Upper lobe of right lung (tissue), 1 donor: ENCODE measurements around the gene ADAMTS15. TPM values are rescaled to one million over a fixed set of nuclear protein-coding genes. Genes with fewer than 3 reads are reported as not detected.
"Not testable (repeated sequence)": the region's sequence is repeated elsewhere in the genome, so short reads cannot be mapped to it uniquely, and the experiment has no call there.

Source experiments
- ATAC-seq: fragments of 200-7000 bp; cut with Tn5 transposase; one replicate; pipeline ENCODE4 v1.9.1; 2020; ENCODE audit warnings: mild to moderate bottlenecking, moderate library complexity
- DNase-seq: peaks from one replicate; pipeline ENCODE4 v3.0.0-alpha.2; 2020
- H3K27ac ChIP-seq: fragments of 200-600 bp; one replicate; pipeline ENCODE4 v1.8.0; 2022
- H3K27me3 ChIP-seq: fragments of 200-600 bp; one replicate; pipeline ENCODE4 v1.8.0; 2022; ENCODE audit warnings: mild to moderate bottlenecking
- H3K36me3 ChIP-seq: fragments of 200-600 bp; one replicate; pipeline ENCODE4 v1.8.0; 2022
- H3K4me1 ChIP-seq: fragments of 200-600 bp; one replicate; pipeline ENCODE4 v1.8.0; 2022
- H3K4me3 ChIP-seq: fragments of 200-600 bp; one replicate; pipeline ENCODE4 v1.8.0; 2022; ENCODE audit warnings: mild to moderate bottlenecking
- H3K9me3 ChIP-seq: fragments of 200-600 bp; one replicate; pipeline ENCODE4 v1.8.0; 2022
- CTCF ChIP-seq: fragments of 200-600 bp; IDR thresholded peaks from one replicate; pipeline ENCODE4 v1.8.0; 2022; ENCODE audit warnings: antibody characterized with exemption
- intact Hi-C: fragments of 100-400 bp; cut with DNase I; formaldehyde crosslinking; loops from one replicate; pipeline ENCODE4 v1.11.0; 2022
- total RNA-seq: library from RNA; stranded (reverse); fragmentation: NEBNext Ultra II Directional; extraction: Animal tissue kit (Norgen Biotek cat#: 25700); gene quantifications from one replicate; pipeline ENCODE4 v1.2.1, GENCODE V29; 2021
- donor health status: DM: no; HTN: yes; CAD: no; lungs with severe emphysema.

ADAMTS15 gene
- total RNA-seq, 1 donor from 2014 or later = 8.2 TPM

- peaks cover 15% of the 10 kb centered on the region for H3K27me3 ChIP-seq
- no peaks in the 10 kb centered on the region for H3K36me3 ChIP-seq
- TF ChIP-seq CTCF = no peak
- no peak for DNase-seq
- no peak overlapping the region for H3K4me3 ChIP-seq
- H3K4me1 ChIP-seq = peaks cover 8% of the 10 kb centered on the region
- no peak overlapping the region for H3K27ac ChIP-seq
- no peak for ATAC-seq
- intact Hi-C loops = no loop called here
- H3K9me3 ChIP-seq = no peaks in the 10 kb centered on the region
Measured at GRCh38 chr11:130433357-130433756, 15.1 kb upstream of the ADAMTS15 start.

- ATAC-seq (peak; percentile 96), DNase-seq (peak; percentile 78)
- Histone ChIP-seq H3K9me3 (no peaks in the 10 kb centered on the region), H3K36me3 (no peaks in the 10 kb centered on the region), H3K4me3 (peak overlapping the region; percentile 75), H3K27ac (peak overlapping the region; percentile 62), H3K4me1 (peaks cover 8% of the 10 kb centered on the region), H3K27me3 (peaks cover 6% of the 10 kb centered on the region)
- intact Hi-C loops = no loop called here
- TF ChIP-seq CTCF = peak; percentile 77
Measured at GRCh38 chr11:130434521-130435223, 13.8 kb upstream of the ADAMTS15 start.

GRCh38 chr11:130435671-130436070, 12.8 kb upstream of the ADAMTS15 start:
- Histone ChIP-seq H3K27me3 (no peaks in the 10 kb centered on the region), H3K36me3 (no peaks in the 10 kb centered on the region), H3K4me3 (no peak overlapping the region), H3K9me3 (no peaks in the 10 kb centered on the region), H3K4me1 (peaks cover 8% of the 10 kb centered on the region), H3K27ac (no peak overlapping the region)
- DNase-seq = no peak
- intact Hi-C loops = loop anchor here (2.0 kb wide), 1 partner anchor 427 kb away; no protein-coding TSS in a partner anchor
- ATAC-seq = no peak
- TF ChIP-seq CTCF = no peak

GRCh38 chr11:130436171-130436570, 12.3 kb upstream of the ADAMTS15 start:
- intact Hi-C loops = loop anchor here (2.0 kb wide), 1 partner anchor 427 kb away; no protein-coding TSS in a partner anchor
- no peaks in the 10 kb centered on the region for H3K27me3 ChIP-seq
- peaks cover 8% of the 10 kb centered on the region for H3K4me1 ChIP-seq
- DNase-seq = no peak
- ATAC-seq = no peak
- H3K9me3 ChIP-seq = no peaks in the 10 kb centered on the region
- H3K4me3 ChIP-seq = no peak overlapping the region
- H3K36me3 ChIP-seq = no peaks in the 10 kb centered on the region
- TF ChIP-seq CTCF = no peak
- H3K27ac ChIP-seq = no peak overlapping the region

GRCh38 chr11:130437848-130438247, 10.6 kb upstream of the ADAMTS15 start:
- H3K27ac ChIP-seq = no peak overlapping the region
- ATAC-seq = no peak
- H3K9me3 ChIP-seq = no peaks in the 10 kb centered on the region
- no peak for DNase-seq
- peaks cover 8% of the 10 kb centered on the region for H3K4me1 ChIP-seq
- intact Hi-C loops = loop anchor here (2.0 kb wide), 1 partner anchor 425 kb away; no protein-coding TSS in a partner anchor
- no peak for TF ChIP-seq CTCF
- H3K36me3 ChIP-seq = no peaks in the 10 kb centered on the region
- no peak overlapping the region for H3K4me3 ChIP-seq
- no peaks in the 10 kb centered on the region for H3K27me3 ChIP-seq

- intact Hi-C loops, H3K9me3 ChIP-seq, ATAC-seq, H3K4me3 ChIP-seq, DNase-seq, H3K36me3 ChIP-seq, H3K27ac ChIP-seq, H3K27me3 ChIP-seq, H3K4me1 ChIP-seq: not testable (repeated sequence)
Measured at GRCh38 chr11:130438401-130439159, 9.9 kb upstream of the ADAMTS15 start.
